Loucy (cell line): ENCODE data around the gene EMILIN3.
"Not testable (repeated sequence)": the region's sequence is repeated elsewhere in the genome, so short reads cannot be mapped to it uniquely, and the experiment has no call there.

ENCODE experiments used
- CTCF ChIP-seq: fragments of 200-600 bp; sonication (generic); conservative IDR thresholded peaks from 2 replicates; pipeline ENCODE4 v1.5.1; 2014; ENCODE audit warnings: mild to moderate bottlenecking, antibody characterized with exemption, low read length
- EZH2phosphoT487 ChIP-seq: fragments of 200-600 bp; IDR thresholded peaks from 2 replicates; pipeline ENCODE4 v1.6.1; 2018; ENCODE audit warnings: antibody characterized with exemption, mild to moderate bottlenecking, moderate library complexity, borderline replicate concordance

GRCh38 chr20:41312009-41312408, 54.6 kb downstream of the EMILIN3 start:
- not testable (repeated sequence) for TF ChIP-seq CTCF, EZH2phosphoT487
